OCI-LY7 (cell line): Measurements from ENCODE around the gene WDR36.

Experiments
- EZH2phosphoT487 ChIP-seq: fragments of 200-600 bp; sonication (generic); IDR thresholded peaks from 2 replicates; pipeline ENCODE4 v1.6.1; 2018; ENCODE audit warnings: low read depth, borderline replicate concordance, mild to moderate bottlenecking, mixed run types, antibody characterized with exemption, low read length, moderate library complexity, mixed read lengths
- TF ChIP-seq, protein P1 (sequence below): fragments of 200-600 bp; sonication (generic); conservative IDR thresholded peaks from 2 replicates; pipeline ENCODE4 v1.5.1; 2014; ENCODE audit warnings: mild to moderate bottlenecking, antibody characterized with exemption, low read length, moderate library complexity, mixed read lengths

DNA sequence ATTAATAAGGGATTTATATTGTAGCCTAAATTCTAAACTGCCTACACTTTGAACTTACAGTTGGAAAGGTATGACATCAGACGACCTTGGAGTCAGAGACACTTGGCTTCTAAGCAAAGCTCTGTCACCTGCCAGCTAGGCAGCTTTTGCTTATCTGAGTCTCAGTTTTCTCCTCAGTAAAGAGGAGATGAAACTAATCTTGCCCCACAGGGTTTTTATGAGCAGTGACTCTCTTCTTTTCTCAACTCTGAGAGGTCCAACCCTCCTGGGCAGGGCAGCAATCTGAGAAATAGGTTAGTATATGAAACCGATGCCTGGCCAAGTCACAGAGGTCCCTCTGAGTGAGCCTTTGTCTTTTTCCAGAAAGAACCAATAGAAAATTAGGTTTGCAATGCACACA lies 53.9 kb downstream of the WDR36 start:
- TF ChIP-seq, protein P1, sequence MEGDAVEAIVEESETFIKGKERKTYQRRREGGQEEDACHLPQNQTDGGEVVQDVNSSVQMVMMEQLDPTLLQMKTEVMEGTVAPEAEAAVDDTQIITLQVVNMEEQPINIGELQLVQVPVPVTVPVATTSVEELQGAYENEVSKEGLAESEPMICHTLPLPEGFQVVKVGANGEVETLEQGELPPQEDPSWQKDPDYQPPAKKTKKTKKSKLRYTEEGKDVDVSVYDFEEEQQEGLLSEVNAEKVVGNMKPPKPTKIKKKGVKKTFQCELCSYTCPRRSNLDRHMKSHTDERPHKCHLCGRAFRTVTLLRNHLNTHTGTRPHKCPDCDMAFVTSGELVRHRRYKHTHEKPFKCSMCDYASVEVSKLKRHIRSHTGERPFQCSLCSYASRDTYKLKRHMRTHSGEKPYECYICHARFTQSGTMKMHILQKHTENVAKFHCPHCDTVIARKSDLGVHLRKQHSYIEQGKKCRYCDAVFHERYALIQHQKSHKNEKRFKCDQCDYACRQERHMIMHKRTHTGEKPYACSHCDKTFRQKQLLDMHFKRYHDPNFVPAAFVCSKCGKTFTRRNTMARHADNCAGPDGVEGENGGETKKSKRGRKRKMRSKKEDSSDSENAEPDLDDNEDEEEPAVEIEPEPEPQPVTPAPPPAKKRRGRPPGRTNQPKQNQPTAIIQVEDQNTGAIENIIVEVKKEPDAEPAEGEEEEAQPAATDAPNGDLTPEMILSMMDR = no peak
- no peak for TF ChIP-seq EZH2phosphoT487
